Tibial nerve (tissue), 3 donors: Measurements from ENCODE around the gene LYPD8.

Source experiments
- CTCF ChIP-seq, 5 experiments: fragments of 200-600 bp in 3 of 5; fragments of 450-650 bp in 2 of 5; sonication (generic) in 3 of 5; IDR thresholded peaks; one replicate each; pipeline ENCODE4 v1.5.1; 2016 to 2019; ENCODE audit warnings: antibody characterized with exemption in 5 of 5, mild to moderate bottlenecking in 3 of 5, moderate library complexity in 2 of 5
- POLR2A ChIP-seq, 2 donors: fragments of 450-650 bp; IDR thresholded peaks; one replicate each; pipeline ENCODE4 v1.6.1; 2017; ENCODE audit warnings: antibody characterized with exemption in 2 of 2, mild to moderate bottlenecking in 2 of 2, moderate library complexity in 2 of 2

GRCh38 chr1:248798791-248799190, 43.2 kb upstream of the LYPD8 start:
- TF ChIP-seq CTCF (IDR thresholded peaks at IDR 0.05) (no peak), POLR2A (IDR thresholded peaks at IDR 0.05) (no peak)
